HG03095 (cell line): ENCODE measurements around the gene AGTR1.

Experiments used
- ATAC-seq: cut with Tn5 transposase; IDR thresholded peaks from one replicate; pipeline ENCODE4 v1.9.1; 2021; ENCODE audit warnings: moderate library complexity; ENCODE audit not compliant: unreplicated experiment

Gene AGTR1

GRCh38 chr3:148697306-148698189 lies at the start of gene AGTR1:
Gene AGTR1 (plus strand): TSS chr3:148697903. CDS start chr3:148741036, 43,133 bp downstream.
- no peak for ATAC-seq

DNA sequence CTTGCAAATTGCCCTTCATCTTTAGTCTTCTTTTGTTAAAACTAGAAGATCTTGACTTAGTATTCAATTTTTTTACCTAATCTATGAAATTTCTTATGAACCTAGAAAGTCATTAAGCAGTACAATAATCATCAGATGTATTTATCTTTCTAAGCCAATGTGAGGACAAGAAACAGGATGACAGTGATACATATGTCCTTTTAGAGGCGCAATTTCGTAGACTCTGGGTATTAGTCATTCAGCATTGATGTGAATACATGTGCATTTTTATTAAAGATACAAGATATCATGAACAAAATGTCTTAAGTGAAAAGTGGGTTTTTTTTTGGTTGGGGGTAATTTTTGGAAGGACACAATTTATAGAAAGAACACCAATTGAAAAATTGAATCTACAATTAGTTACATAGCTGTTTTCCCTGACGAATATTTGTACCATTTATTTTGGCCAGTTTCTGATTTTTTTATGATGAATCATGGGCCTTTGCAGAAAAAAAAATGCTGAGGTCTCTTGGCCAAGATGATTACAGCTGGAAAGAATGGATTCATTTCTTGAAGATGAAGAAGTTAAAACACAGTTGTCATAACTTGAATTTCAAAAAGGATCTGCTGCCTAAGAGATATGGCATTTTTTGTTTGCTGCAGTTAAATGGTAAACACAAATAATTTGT lies 48.9 kb upstream of the AGTR1 start:
- no peak for ATAC-seq

DNA sequence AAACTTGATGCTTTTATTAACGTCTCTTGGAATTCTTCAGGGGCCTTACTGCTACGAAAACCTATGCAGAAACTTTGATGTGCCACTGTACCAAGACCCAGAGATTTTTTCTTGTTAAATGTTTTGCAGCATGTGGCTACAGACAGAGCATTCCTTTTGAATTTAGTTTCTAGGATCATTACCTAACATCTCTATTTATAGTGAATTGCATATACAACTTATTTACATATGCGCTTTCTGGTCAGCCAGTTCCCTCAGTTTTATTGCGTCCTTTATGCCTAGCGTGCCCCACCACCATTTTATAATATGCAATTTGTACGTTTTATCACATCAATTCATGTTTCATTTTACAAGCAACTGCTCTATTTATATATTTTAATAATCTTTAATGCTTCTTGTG lies 46.2 kb upstream of the AGTR1 start:
- no peak for ATAC-seq

DNA sequence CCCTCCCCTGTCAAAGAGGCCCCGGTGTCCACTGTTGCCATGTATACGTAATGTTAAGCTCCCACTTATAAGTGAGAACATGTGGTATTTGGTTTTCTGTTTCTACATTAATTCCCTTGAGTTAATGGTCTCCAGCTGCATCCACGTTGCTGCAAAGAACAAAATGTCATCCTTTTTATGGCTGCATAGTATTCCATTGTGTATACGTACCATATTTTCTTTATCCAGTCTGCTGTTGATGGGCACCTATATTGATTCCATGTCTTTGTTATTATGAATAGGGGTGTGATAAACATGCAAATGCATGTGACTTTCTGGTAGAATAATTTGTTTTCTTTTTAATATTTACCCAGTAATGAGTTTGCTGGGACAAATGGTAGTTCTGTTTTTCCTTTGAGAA lies 43.3 kb upstream of the AGTR1 start:
- ATAC-seq = no peak

DNA sequence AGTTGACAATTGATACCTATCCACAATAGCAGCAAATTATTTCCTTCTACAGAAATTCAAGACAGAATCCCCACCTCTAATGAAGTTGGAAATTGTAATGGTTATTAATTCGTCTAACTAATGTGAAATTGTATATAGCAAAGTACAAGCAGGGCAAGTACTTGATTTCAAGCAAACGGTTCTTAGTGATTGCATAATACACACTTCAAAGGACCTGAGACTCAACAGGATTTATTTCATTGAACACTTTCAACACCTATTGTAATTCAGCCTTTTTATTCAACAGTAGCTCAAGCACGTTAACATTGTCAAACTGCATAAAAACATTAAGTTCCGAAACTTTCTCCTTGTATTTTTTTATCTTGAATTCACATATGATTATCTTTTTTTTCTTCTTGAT lies 40.2 kb upstream of the AGTR1 start:
- no peak for ATAC-seq

- no peak for ATAC-seq
Observed at GRCh38 chr3:148659512-148659911, 38.2 kb upstream of the AGTR1 start.

DNA sequence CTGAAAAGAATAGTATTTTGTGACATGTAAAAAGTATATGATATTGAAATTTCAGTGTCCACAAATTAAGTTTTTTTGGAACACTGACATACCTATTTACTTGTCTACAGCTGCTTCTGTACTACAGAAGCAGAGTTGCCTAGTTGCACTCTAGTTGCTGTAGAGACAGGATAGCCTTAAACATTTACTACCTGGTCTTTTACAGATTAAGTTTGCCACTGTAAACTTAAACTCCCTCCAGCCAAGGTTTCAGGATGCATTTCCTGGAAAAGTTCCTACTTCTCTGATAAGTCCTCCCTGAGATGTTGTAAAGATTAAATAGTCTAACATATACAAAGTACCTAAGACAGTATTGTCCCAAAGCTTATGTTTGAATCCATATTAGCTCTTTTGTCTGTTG lies 17.4 kb upstream of the AGTR1 start:
- ATAC-seq = no peak

DNA sequence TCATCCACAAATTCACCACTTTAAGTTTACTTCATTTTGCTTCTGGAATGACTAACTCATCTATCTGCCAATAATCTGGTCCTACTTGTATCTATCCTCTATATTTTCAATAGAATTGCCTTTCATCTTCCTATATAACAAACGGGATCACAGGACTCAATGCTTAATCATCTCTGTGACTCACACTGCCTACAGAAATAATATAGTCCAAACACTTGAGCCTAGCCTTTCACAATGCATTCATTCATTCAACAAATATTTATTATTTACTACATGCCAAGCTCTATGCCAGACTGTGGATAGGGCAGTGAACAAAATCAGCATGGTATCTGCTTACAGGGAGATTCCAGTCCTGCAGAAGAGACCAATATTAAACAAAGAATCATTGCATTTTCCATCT lies 16.6 kb upstream of the AGTR1 start:
- ATAC-seq = no peak

- ATAC-seq = no peak
Observed at GRCh38 chr3:148682997-148683396, 14.7 kb upstream of the AGTR1 start.

GRCh38 chr3:148694116-148694515 lies 3.6 kb upstream of the AGTR1 start:
- no peak for ATAC-seq

- ATAC-seq = no peak
Observed at GRCh38 chr3:148698190-148698810, 597 bp downstream of the AGTR1 start.

DNA sequence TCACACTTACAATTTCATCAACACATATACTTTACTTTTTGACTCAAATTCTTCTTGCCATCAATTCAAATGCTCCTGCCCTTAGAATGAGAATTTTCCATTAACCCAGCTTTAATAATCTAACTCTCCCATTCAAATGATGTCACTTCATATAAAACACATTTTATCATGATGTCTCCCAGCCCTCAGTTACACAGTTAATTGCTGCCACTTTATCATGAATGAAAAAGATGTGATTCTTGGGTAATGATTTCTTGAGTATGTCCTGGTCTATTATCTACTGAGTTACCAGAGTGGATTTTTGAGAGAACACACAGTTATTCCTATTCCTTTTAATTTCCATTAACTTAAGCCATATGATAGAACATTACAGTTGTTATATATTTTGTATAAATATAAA lies 7.6 kb downstream of the AGTR1 start:
- ATAC-seq = no peak

DNA sequence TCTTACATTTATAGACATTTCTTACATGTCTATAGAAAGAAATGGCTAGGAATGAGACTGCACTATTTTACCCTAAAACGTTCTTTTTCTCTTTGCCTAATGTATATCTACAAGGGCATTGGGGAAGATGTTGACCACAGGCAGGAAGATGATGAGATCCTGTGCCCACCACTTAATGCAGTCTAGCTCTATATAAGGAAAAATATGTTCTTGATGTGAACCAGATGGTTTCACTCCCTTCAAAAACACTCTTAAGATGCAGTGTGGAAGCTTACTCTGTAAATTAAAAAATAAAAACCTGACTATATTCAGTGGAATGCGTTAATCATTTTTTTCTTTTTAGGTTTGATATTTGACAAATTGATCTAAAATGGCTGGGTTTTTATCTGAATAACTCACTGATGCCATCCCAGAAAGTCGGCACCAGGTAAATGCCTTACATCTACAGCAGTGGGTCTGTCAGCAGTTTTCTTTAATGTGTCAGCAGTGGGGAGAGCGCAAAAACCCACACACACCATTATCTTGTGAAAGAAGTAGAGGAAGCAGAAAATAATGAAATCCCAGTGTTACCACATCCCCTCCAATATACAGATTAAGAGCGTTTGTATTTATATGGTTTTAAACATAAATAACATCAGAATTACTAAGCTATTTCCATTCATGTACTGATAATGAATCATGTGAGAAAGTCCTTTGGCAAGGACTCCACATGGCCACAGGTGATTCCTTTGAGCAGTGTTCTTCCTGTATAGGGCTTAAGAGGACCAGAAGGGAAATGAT lies 10.1 kb downstream of the AGTR1 start:
- ATAC-seq = no peak

DNA sequence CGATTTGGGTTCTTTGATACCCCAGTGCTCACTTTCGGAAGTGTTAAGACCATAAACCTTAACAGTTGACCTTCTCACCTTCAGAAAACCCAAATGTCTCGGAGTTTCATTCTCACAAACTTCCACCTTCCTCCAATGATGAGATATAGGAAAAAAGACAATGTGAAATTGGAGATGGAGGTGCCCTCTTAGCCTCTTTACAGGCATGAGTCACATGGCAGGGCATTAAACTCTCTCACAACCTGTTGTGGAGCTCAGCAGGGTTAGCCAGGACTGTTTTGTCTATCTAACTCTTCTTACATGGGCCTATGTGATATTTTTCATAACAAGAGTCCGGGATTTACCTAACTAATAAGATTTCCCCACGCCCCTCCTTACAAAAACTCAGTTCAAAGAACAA lies 10.7 kb downstream of the AGTR1 start:
- ATAC-seq = no peak

- no peak for ATAC-seq
Observed at GRCh38 chr3:148709560-148710253, 12.0 kb downstream of the AGTR1 start.

DNA sequence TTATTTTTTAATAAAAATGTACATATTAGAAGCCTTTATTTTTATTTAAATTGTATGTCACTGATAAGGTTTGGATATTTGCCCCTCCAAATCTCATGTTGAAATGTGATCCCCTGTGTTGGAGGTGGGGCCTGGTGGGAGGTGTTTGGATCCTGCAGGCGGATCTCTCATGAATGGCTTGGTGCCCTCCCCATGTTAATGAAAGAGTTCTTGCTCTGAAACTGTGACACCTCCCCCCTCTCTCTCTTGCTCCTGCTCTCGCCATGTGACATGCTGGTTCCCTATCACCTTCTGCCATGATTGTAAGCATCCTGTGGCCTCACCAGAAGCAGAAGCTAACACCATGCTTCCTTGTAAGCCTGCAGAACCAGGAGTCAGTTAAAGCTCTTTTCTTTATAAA lies 13.0 kb downstream of the AGTR1 start:
- ATAC-seq = no peak

DNA sequence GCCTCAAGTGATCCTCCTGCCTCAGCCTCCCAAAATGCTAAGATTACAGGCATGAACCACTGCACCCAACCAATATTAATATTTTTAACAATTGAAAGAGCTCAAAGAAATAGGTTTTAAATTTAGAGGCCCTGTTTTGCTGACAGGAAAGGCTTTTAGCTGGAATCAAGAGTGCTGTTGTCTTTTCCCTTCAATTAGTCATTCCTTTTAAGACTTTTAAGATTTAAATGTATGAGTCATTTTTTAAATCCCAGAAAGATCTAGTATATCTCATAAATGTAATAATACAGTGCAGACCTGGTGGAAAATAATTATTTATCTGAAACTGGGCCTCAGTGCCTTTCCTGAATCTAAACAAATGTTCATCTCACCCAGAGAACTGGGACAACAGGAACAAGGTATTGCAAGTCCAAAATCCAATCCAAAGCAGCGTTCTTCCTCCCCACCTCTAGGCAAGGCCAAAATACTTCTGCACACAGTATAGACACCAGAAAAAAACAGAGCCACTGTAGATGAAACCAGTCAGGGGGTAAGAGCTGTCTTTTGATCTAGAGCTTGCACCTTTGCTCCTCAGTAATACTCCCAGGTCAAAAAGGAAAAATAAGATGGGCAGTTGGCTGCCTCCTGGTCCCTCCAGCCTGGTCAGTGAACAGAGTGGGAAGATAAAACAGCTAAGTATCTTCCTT lies 14.4 kb downstream of the AGTR1 start:
- ATAC-seq = no peak

- no peak for ATAC-seq
Observed at GRCh38 chr3:148714521-148714920, 16.8 kb downstream of the AGTR1 start.

GRCh38 chr3:148716657-148717056 lies 19.0 kb downstream of the AGTR1 start:
- no peak for ATAC-seq
